ENCODE results near the gene STKLD1. TPM values are rescaled to one million over a fixed set of nuclear protein-coding genes. Genes with fewer than 3 reads are reported as not detected.

Gene STKLD1
- total and polyA plus RNA-seq, 7 experiments from 2014 or later: 0.78 to 1.8 (median 1.4) TPM; not detected in 1

GRCh38 chr9:133454943-133455673, 78.9 kb downstream of the STKLD1 start:
- Mint-ChIP-seq H3K27me3 (peaks cover 0 to 2% (median 0%) of the 10 kb centered on the region in 5 donors), H3K27ac (no peak overlapping the region), H3K4me1 (peaks cover 0 to 4% (median 2%) of the 10 kb centered on the region in 7 donors), H3K36me3 (no peaks in the 10 kb centered on the region), H3K4me3 (no peak overlapping the region), H3K9me3 (no peaks in the 10 kb centered on the region)
- ATAC-seq (no peak), DNase-seq (no peak)
- POLR2A ChIA-PET: no interaction called here
- CTCF ChIA-PET: no interaction called here
- intact Hi-C loops (cut with micrococcal nuclease): loop anchor here (5.0 to 10.0 kb wide), 3 partner anchors 108 to 688 kb away; partner anchors contain the start of genes MED22 (in 1 of the 2), RPL7A (in 1 of the 2) and VAV2 (in 1 of the 2)
- Histone ChIP-seq H3K27me3 (ENCODE audit: control insufficient read depth in 2 of 2, insufficient read depth in 2 of 2, low read length in 2 of 2) (no peaks in the 10 kb centered on the region), H3K27ac (ENCODE audit: low read depth, low read length) (no peak overlapping the region), H3K36me3 (ENCODE audit: control insufficient read depth in 2 of 3, insufficient read depth in 3 of 3, low read length in 3 of 3) (no peaks in the 10 kb centered on the region), H3K4me1 (ENCODE audit: control insufficient read depth in 2 of 2, insufficient read depth in 2 of 2, low read length in 2 of 2) (peaks cover 6% of the 10 kb centered on the region in 2 donors), H3K4me3 (ENCODE audit: low read length) (no peak overlapping the region), H3K9me3 (ENCODE audit: control insufficient read depth in 2 of 3, low read length in 3 of 3) (no peaks in the 10 kb centered on the region)

Other genes with a start within 250 kb of the STKLD1 start
- gene GBGT1, start 212.5 kb upstream of the STKLD1 start, total RNA-seq: 10 to 100 TPM in 2 of 5 experiments, 1 to 10 TPM in 3; 3.4 to 14.8 (median 5.5) TPM
- gene GBGT1, start 212.5 kb upstream of the STKLD1 start, polyA plus RNA-seq: under 1 TPM in 1 of 2 donors, not detected in 1; 0.14 TPM
- not detected for gene OBP2B, start 167.1 kb upstream of the STKLD1 start, total RNA-seq
- gene OBP2B, start 167.1 kb upstream of the STKLD1 start, polyA plus RNA-seq: not detected
- 1 to 10 TPM in 2 of 5 experiments, not detected in 3; 1.7 to 3.3 TPM for gene ABO, start 101.2 kb upstream of the STKLD1 start, total RNA-seq
- not detected for gene ABO, start 101.2 kb upstream of the STKLD1 start, polyA plus RNA-seq
- gene SURF6, start 40.2 kb upstream of the STKLD1 start, total RNA-seq: 10 to 100 TPM; 15.4 to 33.5 (median 23.4) TPM
- 10 to 100 TPM in 1 of 2 donors, 1 to 10 TPM in 1; 9.8 to 18.7 TPM for gene SURF6, start 40.2 kb upstream of the STKLD1 start, polyA plus RNA-seq
- gene MED22, start 28.2 kb upstream of the STKLD1 start, total RNA-seq: 10 to 100 TPM; 26.5 to 44.6 (median 32.8) TPM
- gene MED22, start 28.2 kb upstream of the STKLD1 start, polyA plus RNA-seq: 10 to 100 TPM; 13.5 to 20.2 TPM
- 1,000 to 10,000 TPM; 2,002 to 2,815 (median 2,428) TPM for gene RPL7A, start 28.1 kb upstream of the STKLD1 start, total RNA-seq
- 1,000 to 10,000 TPM; 1,347 to 1,421 TPM for gene RPL7A, start 28.1 kb upstream of the STKLD1 start, polyA plus RNA-seq
- 10 to 100 TPM; 40.5 to 53.5 (median 47.9) TPM for gene SURF1, start 19.9 kb upstream of the STKLD1 start, total RNA-seq
- gene SURF1, start 19.9 kb upstream of the STKLD1 start, polyA plus RNA-seq: 100 to 1,000 TPM in 1 of 2 donors, 10 to 100 TPM in 1; 96.1 to 128 TPM
- gene SURF2, start 19.8 kb upstream of the STKLD1 start, total RNA-seq: 10 to 100 TPM; 15.0 to 23.5 (median 15.6) TPM
- gene SURF2, start 19.8 kb upstream of the STKLD1 start, polyA plus RNA-seq: 10 to 100 TPM; 28.1 to 44.5 TPM
- 100 to 1,000 TPM in 1 of 5 experiments, 10 to 100 TPM in 4; 72.5 to 196 (median 75.1) TPM for gene SURF4, start 306 bp upstream of the STKLD1 start, total RNA-seq
- 100 to 1,000 TPM in 1 of 2 donors, 10 to 100 TPM in 1; 99.5 to 121 TPM for gene SURF4, start 306 bp upstream of the STKLD1 start, polyA plus RNA-seq
- 10 to 100 TPM; 17.8 to 44.1 (median 28.6) TPM for gene REXO4, start 41.6 kb downstream of the STKLD1 start, total RNA-seq
- gene REXO4, start 41.6 kb downstream of the STKLD1 start, polyA plus RNA-seq: 10 to 100 TPM; 14.0 to 29.9 TPM
- 1 to 10 TPM; 1.6 to 3.1 (median 2.5) TPM for gene ADAMTS13, start 46.0 kb downstream of the STKLD1 start, total RNA-seq
- gene ADAMTS13, start 46.0 kb downstream of the STKLD1 start, polyA plus RNA-seq: under 1 TPM; 0.07 to 0.35 TPM
- 1 to 10 TPM in 4 of 5 experiments, under 1 TPM in 1; 0.56 to 4.7 (median 3.1) TPM for gene CACFD1, start 83.6 kb downstream of the STKLD1 start, total RNA-seq
- 1 to 10 TPM; 2.5 to 3.7 TPM for gene CACFD1, start 83.6 kb downstream of the STKLD1 start, polyA plus RNA-seq
- 10 to 100 TPM in 1 of 5 experiments, 1 to 10 TPM in 4; 2.4 to 34.7 (median 3.6) TPM for gene SLC2A6, start 102.7 kb downstream of the STKLD1 start, total RNA-seq
- gene SLC2A6, start 102.7 kb downstream of the STKLD1 start, polyA plus RNA-seq: 1 to 10 TPM; 2.6 TPM
- gene MYMK, start 148.6 kb downstream of the STKLD1 start, total RNA-seq: not detected
- gene MYMK, start 148.6 kb downstream of the STKLD1 start, polyA plus RNA-seq: not detected
- gene ADAMTSL2, start 158.3 kb downstream of the STKLD1 start, total RNA-seq: 1 to 10 TPM in 1 of 5 experiments, under 1 TPM in 3, not detected in 1; 0.69 to 2.7 (median 0.81) TPM
- under 1 TPM; 0.16 to 0.19 TPM for gene ADAMTSL2, start 158.3 kb downstream of the STKLD1 start, polyA plus RNA-seq
- gene FAM163B, start 233.0 kb downstream of the STKLD1 start, total RNA-seq: not detected
- not detected for gene FAM163B, start 233.0 kb downstream of the STKLD1 start, polyA plus RNA-seq

Measured in naive thymus-derived CD4-positive, alpha-beta T cell (primary cell).